HG03103 (cell line): ENCODE results near the gene GRIA2.
"Not testable (repeated sequence)": the region's sequence is repeated elsewhere in the genome, so short reads cannot be mapped to it uniquely, and the experiment has no call there.

ENCODE experiments used
- ATAC-seq: cut with Tn5 transposase; IDR thresholded peaks from one replicate; pipeline ENCODE4 v1.9.1; 2021; ENCODE audit warnings: low read depth; ENCODE audit not compliant: unreplicated experiment

The GRIA2 gene

DNA sequence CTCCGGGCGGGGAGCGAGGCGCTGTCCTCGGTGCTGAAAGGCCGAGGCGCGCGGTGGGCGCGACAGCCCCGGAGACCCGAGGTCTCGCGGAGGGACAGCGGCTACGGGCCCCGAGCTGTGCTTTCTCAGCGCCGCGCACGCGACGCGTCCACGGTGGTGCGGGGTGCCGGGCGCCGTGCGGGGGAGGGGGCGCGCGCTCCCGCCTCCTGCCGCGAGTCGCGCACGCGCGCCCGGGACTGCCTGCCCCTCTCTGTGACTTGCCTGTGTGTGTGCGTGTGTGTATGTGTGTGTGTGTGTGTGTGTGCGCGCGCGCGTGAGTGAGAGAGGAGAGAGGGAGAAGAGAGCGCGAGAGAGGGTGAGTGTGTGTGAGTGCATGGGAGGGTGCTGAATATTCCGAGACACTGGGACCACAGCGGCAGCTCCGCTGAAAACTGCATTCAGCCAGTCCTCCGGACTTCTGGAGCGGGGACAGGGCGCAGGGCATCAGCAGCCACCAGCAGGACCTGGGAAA lies at the start of gene GRIA2:
GRIA2 (plus strand) TSS at position 358 of the 511 bp plus-strand sequence. CDS start 315 bp downstream, outside the sequence.
- ATAC-seq, result no peak

DNA sequence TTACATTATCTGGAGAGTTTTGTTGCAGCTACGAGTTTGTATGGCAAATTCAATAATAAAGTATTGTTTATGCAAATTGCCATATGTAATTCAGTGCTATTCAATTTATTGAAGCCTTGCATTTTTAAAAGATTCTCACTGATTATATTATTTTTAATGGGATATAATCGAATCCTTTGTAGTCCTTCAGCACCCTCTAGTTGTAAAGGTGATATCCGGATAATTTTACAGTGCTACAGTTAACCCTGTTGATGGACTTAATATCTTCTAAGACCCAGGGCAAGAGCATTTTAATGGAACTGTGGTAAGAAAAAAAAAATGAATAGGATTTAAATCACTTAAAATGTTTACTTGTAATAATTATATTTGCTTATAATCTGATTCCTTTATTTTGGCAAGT lies 48.5 kb upstream of the GRIA2 start:
- no peak for ATAC-seq

DNA sequence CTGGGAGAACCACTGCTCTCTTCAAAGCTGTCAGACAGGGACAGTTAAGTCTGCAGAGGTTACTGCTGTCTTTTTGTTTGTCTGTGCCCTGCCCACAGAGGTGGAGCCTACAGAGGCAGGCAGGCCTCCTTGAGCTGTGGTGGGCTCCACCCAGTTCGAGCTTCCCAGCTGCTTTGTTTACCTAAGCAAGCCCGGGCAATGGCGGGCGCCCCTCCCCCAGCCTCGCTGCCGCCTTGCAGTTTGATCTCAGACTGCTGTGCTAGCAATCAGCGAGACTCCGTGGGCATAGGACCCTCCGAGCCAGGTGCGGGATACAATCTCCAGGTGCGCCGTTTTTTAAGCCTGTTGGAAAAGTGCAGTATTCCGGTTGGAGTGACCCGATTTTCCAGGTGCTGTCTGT lies 40.3 kb upstream of the GRIA2 start:
- not testable (repeated sequence) for ATAC-seq

- no peak for ATAC-seq
Measured at GRCh38 chr4:157184300-157184699, 36.2 kb upstream of the GRIA2 start.

GRCh38 chr4:157185363-157185762 lies 35.2 kb upstream of the GRIA2 start:
- no peak for ATAC-seq

DNA sequence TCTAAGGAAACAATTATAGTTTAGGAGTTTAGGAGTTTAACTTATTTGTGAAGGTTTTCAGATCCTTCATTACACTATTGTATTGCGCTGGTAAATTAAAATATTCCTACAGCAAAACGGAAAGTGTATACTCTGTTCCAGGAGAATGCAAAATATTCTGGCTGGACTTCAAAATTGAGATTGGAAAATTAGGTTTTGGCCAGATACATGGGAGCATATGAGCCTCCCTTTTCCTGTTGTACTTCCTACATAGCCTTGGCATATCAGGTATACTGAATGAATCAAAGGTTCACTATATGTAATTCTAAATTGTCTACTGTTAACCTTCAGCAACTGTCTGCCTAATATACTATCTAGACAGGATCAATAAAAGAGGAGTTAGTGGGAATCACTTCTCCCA lies 25.2 kb upstream of the GRIA2 start:
- no peak for ATAC-seq

- ATAC-seq, result no peak
Measured at GRCh38 chr4:157196046-157196445, 24.5 kb upstream of the GRIA2 start.

GRCh38 chr4:157204634-157205244 lies 15.8 kb upstream of the GRIA2 start:
- ATAC-seq, result peak; percentile 54

GRCh38 chr4:157217708-157218107 lies 2.8 kb upstream of the GRIA2 start:
- ATAC-seq, result no peak

DNA sequence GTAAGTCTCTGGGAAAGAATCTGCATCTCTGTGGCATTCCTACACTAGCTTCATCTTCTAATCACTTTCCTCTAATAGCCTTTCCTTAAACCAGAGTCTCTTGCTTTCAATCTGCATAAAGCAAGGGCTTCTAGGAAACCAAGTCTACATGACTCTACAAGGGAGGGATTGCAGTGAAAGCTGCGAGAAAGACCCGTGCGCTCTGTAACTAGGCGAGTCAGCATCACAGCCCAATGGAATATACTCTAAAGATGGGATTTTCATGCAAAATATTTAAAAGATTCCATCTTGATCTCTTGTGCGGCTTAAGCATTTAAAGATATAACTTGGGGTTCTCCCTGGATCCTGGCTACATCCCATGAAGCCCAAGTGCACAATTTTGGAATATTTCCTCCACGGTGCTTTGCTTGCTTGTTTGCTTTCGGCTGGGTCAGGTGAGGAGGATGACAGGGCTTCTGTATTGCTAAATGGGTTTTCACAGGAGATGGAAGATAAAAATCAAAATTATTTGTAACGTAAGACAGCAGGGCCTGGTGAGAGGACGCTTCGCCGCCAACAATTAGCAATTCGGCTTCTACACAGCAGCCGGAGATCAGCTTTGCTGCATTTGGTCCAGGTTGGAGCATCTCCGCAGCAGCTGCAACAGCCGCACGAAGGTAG lies 687 bp upstream of the GRIA2 start:
- ATAC-seq, result no peak

GRCh38 chr4:157221426-157221894 lies 932 bp downstream of the GRIA2 start:
- ATAC-seq, result no peak

GRCh38 chr4:157221895-157222770 lies 1.6 kb downstream of the GRIA2 start:
- no peak for ATAC-seq

GRCh38 chr4:157222771-157223160 lies 2.2 kb downstream of the GRIA2 start:
- no peak for ATAC-seq

GRCh38 chr4:157223456-157223855 lies 2.9 kb downstream of the GRIA2 start:
- ATAC-seq, result no peak

- ATAC-seq, result no peak
Measured at GRCh38 chr4:157225096-157225495, 4.6 kb downstream of the GRIA2 start.

- no peak for ATAC-seq
Measured at GRCh38 chr4:157226035-157226434, 5.5 kb downstream of the GRIA2 start.

GRCh38 chr4:157226601-157227000 lies 6.1 kb downstream of the GRIA2 start:
- no peak for ATAC-seq

GRCh38 chr4:157231525-157231924 lies 11.0 kb downstream of the GRIA2 start:
- no peak for ATAC-seq

- ATAC-seq, result no peak
Measured at GRCh38 chr4:157242871-157243270, 22.3 kb downstream of the GRIA2 start.

DNA sequence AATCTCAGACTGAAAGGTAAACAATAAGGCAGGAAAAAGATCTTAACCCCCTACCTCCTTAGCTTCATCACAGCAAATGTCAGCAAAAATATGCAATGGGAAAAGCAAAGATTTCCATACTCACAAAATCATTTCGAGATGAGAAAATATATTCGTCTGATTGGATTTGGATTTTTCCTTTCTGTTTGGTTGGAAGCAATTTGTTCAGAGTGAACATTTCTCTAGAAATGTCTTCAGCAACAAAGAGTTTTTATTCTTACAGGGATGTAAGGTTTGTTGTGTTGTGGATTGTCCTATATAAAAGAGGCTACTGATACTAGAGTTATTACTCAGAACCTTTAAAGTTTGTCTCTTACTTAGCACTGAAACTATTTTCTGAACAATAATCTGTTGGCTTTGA lies 23.8 kb downstream of the GRIA2 start:
- no peak for ATAC-seq

DNA sequence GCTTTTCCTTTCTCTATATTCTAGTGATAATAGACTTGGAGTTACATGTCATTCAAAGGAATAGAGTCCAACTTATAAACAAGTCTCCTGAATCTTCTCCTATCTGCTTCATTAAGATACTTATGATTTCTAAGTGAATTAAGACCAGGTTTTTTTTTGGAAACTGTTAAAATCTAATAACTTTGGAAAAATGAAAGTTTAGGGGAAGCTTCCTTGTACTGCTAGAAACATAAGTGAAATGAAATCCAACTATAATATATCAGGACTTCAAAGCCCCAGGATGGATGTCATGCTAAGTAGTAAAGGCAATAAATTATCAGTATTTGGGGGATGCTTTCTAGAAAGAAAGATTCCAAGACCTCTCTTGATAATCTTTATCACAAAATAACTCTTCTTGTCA lies 24.8 kb downstream of the GRIA2 start:
- no peak for ATAC-seq
